Measurements from ENCODE around the gene SINHCAF.
A peak's percentile ranks its signal among the peaks of the same experiment; 100 is the strongest.
"Not testable (repeated sequence)": the region's sequence is repeated elsewhere in the genome, so short reads cannot be mapped to it uniquely, and the experiment has no call there.

Gene SINHCAF

GRCh38 chr12:31325877-31326631, at the start of gene SINHCAF:
Gene SINHCAF (minus strand): TSS chr12:31326150. CDS start chr12:31298204, 27,946 bp downstream.
- peak; percentile 99 for DNase-seq

- not testable (repeated sequence) for DNase-seq
These were observed 49.5 kb upstream of the SINHCAF start for GRCh38 chr12:31375422-31375821.

GRCh38 chr12:31371256-31371620, 45.3 kb upstream of the SINHCAF start:
- DNase-seq = no peak

- no peak for DNase-seq
These were observed 44.7 kb upstream of the SINHCAF start for GRCh38 chr12:31370531-31371255.

DNA sequence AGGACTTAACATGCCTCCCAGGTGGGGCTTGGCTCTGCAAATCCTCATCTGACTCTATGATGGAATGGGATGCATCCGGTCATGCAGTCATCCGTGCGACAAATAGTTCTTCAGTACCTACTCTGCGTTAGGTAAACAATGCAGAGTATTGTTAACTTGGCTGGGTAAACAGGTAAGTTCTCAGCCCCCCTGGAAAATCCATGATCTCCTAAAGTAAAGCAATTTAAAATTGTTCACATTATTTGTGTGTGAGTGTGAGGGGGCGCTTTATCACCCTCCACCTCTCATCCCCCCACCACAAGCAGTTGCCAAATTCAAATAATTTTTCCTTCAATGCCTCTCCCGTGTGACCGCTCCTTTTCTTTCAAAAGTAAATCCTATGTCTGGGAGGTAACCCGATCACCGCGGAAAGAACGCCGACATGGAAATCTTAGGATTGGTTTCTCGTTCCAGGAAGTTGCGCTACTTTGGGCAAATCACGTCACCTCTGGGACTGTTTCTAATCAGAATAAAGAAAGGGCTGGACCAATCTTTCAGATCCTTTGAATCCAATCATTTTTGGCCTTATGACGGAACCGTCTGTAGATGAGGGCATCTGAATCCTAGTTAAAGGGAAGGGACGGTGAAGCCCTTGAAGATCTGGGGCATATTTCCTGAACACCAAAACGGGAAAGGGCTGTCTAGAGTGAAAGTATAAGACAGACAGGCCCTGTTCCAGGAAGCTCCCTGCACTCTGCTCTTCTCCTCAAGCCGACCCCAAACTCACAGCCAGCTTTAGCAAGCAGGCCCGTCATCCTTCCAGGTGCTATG, 44.0 kb upstream of the SINHCAF start:
- DNase-seq = no peak

DNA sequence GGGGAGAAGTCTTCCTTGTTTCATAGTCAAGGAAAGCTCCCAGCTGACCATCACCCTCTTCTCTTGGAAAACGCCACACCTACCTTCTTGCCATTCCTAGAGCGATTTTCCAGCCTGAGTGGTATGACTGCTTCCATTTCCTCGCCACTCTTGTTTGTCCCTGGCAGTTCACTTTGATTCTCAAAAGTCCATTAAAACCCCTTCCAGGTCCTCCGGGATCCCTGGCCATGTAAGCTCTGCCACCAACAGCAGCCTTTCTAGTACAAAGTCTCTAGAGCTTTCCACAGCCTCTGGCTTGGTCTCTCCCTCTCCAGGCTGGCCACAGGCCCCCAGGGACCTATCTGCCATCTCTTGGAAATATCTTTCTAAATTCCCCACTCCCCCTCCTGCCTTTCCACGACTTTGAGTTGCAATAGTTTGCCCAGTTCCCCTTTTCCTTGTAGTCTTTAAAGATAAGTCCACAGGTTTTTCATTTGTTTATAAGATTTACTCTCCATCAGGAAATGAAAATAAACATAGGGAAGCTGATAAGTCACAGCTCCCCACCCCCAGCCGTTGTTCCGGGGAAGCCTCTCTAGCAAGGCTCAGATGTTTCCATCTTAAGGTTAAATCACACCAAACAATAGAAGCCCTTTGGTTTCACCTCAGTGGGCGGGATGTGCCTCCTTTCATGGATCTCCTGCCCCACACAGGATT, 42.9 kb upstream of the SINHCAF start:
- no peak for DNase-seq

GRCh38 chr12:31366104-31366621, 40.2 kb upstream of the SINHCAF start:
- no peak for DNase-seq

DNA sequence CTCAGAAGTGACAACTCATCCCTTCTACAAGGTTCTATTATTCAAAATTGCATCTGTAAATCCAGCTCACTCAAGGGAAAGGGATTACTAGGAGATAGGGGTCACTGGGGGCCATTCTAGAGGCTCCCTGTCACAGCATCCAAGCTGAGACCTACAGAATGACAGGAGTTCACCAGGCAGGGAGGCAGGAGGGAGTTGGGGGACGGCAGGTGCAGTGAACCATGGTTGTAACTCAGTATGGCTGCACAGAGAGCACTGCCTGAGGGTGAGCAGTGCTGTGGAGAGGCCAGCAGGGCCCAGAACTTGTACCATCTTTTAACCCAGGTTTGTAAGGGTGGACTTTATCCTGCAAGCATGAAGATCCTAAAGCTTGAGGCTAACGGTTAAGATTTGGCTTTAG, 37.9 kb upstream of the SINHCAF start:
- DNase-seq = no peak

GRCh38 chr12:31363416-31363809, 37.5 kb upstream of the SINHCAF start:
- no peak for DNase-seq

- peak; percentile 7 for DNase-seq
These were observed 36.9 kb upstream of the SINHCAF start for GRCh38 chr12:31362759-31363415.

DNA sequence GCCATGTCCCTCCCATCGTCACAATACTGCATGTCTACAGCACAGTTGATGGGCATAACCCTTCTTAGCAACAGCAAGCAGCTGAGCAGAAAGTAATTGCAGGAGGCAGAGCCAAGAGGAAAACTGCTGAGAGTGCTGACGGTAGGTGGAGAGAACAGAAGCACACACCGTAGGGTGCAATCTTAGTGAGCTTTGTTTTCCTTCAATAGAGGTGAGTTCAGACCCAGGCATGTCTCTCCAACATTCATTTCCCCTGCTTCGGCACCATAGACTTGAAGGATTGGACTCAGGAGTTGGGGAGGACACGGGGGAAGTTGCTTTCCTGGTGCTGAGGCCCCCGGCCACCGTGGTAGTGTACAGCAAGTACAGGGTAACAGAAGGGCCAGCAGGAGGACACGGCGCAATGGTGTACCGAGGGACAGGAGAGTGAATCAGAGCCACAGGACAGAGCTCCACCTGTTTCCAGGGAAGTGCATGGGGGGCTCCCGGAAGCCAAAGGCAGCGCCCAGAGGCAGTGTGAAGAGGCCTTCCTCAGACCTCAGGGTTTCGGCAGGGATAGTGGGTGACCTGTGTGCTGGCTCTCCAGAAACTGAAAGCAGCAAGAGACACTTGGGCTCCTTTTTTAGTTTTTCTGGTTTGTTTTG, 36.3 kb upstream of the SINHCAF start:
- no peak for DNase-seq

GRCh38 chr12:31361730-31362114, 35.8 kb upstream of the SINHCAF start:
- no peak for DNase-seq

DNA sequence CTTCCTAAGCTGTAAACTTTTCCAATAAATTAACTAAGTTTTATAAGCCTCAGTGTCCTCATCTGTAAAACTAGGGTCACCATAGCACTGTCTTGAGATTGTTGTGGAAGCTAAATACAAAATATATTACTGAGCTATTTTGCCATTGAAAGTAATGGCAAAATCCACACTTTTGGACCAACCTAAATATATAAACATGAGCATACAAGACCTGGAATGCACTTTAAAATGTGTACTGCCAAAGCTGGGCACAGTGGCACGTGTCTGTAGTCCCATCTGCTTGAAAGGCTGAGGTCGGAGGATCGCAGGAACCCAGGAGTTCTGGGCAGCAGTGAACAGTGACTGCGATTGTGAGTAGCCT, 29.8 kb upstream of the SINHCAF start:
- DNase-seq = no peak

DNA sequence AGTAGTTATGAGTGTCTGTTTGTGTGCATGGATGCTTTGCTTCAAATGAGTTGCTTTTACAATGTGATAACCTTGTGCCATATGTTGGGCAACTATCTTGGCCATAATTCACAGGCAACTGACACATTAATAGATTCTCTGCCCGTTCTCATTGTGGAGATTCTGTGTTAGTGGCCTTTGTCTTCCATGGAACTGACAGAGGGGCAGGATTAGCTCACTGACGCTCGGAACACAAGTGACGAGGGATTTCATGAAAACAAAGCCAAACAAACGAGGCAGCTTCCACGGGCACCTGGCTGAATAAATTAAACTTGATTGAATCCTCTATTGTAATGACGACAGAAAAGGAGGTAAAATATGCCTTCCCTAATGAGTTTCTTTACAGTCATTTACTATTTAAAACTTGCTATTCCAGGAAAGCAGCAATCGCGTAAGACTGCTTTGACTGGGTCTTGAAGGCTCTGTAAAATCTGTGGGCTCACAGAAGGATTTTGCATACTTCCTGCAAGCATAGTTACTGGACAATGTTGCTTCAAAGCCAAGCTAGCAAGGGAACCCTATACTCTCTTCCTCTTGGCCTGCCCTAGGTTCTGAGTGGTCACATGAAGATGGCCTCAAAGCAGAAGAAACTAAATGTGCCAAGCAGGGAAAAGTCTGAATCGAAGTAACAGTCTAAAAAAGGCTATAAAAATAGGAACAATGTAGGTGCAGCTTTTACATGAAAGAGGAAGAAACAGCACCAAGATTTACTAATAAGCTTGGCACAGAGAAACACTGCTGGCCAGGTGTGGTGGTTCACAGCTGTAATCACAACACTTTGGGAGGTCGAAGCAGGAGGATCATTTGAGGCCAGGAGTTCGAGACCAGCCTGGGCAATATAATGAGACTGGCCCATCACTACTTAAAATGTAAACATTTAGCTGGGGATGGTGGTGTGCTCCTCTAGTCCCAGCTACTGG, 28.1 kb upstream of the SINHCAF start:
- no peak for DNase-seq

- DNase-seq = no peak
These were observed 20.3 kb upstream of the SINHCAF start for GRCh38 chr12:31346267-31346666.

DNA sequence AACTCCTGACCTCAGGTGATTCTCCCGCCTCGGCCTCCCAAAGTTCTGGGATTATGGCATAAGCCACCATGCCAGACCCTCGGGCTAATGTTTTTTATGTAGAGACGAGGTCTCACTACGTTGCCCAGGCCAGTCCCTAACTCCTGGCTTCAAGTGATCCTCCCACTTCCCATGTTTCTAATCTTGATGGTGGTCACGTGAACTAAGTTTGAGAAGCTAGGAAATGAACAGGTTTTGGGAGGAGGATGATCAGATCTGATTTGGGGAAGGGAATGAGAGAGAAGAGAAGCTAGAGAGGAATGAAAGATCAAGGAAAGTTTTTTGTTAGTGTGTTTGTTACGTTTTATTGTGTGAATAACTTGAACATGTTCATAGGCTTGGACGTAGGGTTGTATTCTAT, 17.2 kb upstream of the SINHCAF start:
- DNase-seq = no peak

- DNase-seq = no peak
These were observed 16.3 kb upstream of the SINHCAF start for GRCh38 chr12:31342286-31342685.

GRCh38 chr12:31339831-31340622, 14.1 kb upstream of the SINHCAF start:
- DNase-seq = no peak

- no peak for DNase-seq
These were observed 12.0 kb upstream of the SINHCAF start for GRCh38 chr12:31337952-31338351.

DNA sequence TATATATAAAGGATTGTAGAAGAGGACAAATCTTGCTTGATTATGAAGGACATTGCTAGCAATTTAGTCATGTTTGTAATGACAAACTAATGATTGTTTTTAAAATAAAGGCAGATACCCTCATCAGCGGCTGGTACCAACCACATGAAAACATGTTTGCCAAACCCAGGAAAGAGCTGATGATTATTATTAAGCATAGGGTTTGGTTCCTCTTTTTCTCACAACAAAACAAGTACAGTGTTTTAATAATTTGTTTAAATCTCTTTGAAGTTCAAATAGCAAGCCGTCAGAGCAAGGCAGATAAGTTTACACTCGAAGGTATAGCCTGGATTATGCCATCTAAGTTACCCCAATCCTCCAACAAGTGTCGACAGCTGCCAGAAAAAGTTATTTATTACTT, 5.3 kb upstream of the SINHCAF start:
- no peak for DNase-seq

Data from activated CD4-positive, alpha-beta T cell treated with anti-CD3 and anti-CD28 coated beads, Interleukin-2, amount 50 U/mL, for 16 hours (primary cell).